CD14-positive monocyte (primary cell): ENCODE results near the gene ABCG4. TPM values are rescaled to one million over a fixed set of nuclear protein-coding genes. Genes with fewer than 3 reads are reported as not detected.
A peak's percentile ranks its signal among the peaks of the same experiment; 100 is the strongest.

Experiments used
- DNase-seq, 3 donors: peaks; one replicate each; pipeline ENCODE4 v3.0.0-alpha.2; 2011 to 2022
- H2AFZ ChIP-seq: 2 replicates; pipeline ENCODE4 v1.6.0; 2012; ENCODE audit warnings: mild to moderate bottlenecking, low read depth, low read length, inconsistent platforms; ENCODE audit not compliant: insufficient read depth, poor library complexity, severe bottlenecking
- H3K27ac ChIP-seq, 2 donors: 1 replicate in 1 of 2; 2 replicates in 1 of 2; pipeline ENCODE4 v1.5.1; 2012 to 2013; ENCODE audit warnings: low read length in 2 of 2, control low read depth in 1 of 2, inconsistent platforms in 1 of 2, low read depth in 1 of 2, mild to moderate bottlenecking in 1 of 2
- H3K27me3 ChIP-seq, 2 donors: one replicate each; pipeline versions ENCODE4 v1.6.0 to v1.6.1; 2011 to 2013; ENCODE audit warnings: low read length in 2 of 2; ENCODE audit not compliant: control insufficient read depth in 2 of 2, insufficient read depth in 2 of 2
- H3K36me3 ChIP-seq, 2 donors: replicated peaks in 1 of 2; 1 replicate in 1 of 2; 2 replicates in 1 of 2; pipeline versions ENCODE4 v1.5.1 to v1.6.1; 2012 to 2013; ENCODE audit warnings: low read length in 2 of 2, control low read depth in 1 of 2, inconsistent platforms in 1 of 2, mild to moderate bottlenecking in 1 of 2; ENCODE audit not compliant: insufficient read depth in 2 of 2, control insufficient read depth in 1 of 2
- H3K4me1 ChIP-seq, 2 donors: 1 replicate in 1 of 2; 2 replicates in 1 of 2; pipeline versions ENCODE4 v1.5.1 to v1.6.1; 2012 to 2013; ENCODE audit warnings: low read length in 2 of 2, control low read depth in 1 of 2, inconsistent platforms in 1 of 2, mild to moderate bottlenecking in 1 of 2, moderate library complexity in 1 of 2; ENCODE audit not compliant: insufficient read depth in 2 of 2, control insufficient read depth in 1 of 2
- H3K4me2 ChIP-seq: replicated peaks from 2 replicates; pipeline ENCODE3; 2012; ENCODE audit warnings: low read length, moderate library complexity, mild to moderate bottlenecking; ENCODE audit not compliant: poor library complexity, severe bottlenecking; ENCODE audit errors: extremely low read depth
- H3K4me3 ChIP-seq, 3 experiments: fragments of 200-600 bp in 1 of 3; sonication (generic) in 1 of 3; replicated peaks in 1 of 3; 1 replicate in 2 of 3; 2 replicates in 1 of 3; pipeline ENCODE4 v1.5.1; 2011 to 2013; ENCODE audit warnings: low read length in 3 of 3, mild to moderate bottlenecking in 3 of 3, control low read depth in 2 of 3, low read depth in 2 of 3, inconsistent platforms in 1 of 3, moderate library complexity in 1 of 3
- H3K79me2 ChIP-seq: 2 replicates; pipeline ENCODE4 v1.6.0; 2012; ENCODE audit warnings: mild to moderate bottlenecking, control low read depth, inconsistent platforms, low read length, moderate library complexity; ENCODE audit not compliant: insufficient read depth
- H3K9ac ChIP-seq: 2 replicates; pipeline ENCODE4 v1.6.0; 2017; ENCODE audit warnings: low read length, mild to moderate bottlenecking; ENCODE audit not compliant: insufficient read depth, poor library complexity, severe bottlenecking
- H3K9me3 ChIP-seq, 2 donors: replicated peaks in 1 of 2; 1 replicate in 1 of 2; 2 replicates in 1 of 2; pipeline versions ENCODE4 v1.5.1 to v1.6.1; 2012 to 2013; ENCODE audit warnings: low read length in 2 of 2, control low read depth in 1 of 2; ENCODE audit not compliant: control insufficient read depth in 1 of 2, insufficient read depth in 1 of 2
- H4K20me1 ChIP-seq: 2 replicates; pipeline ENCODE4 v1.6.0; 2012; ENCODE audit warnings: mild to moderate bottlenecking, low read length, control low read depth, moderate library complexity; ENCODE audit not compliant: insufficient read depth
- H3K27ac Mint-ChIP-seq, 7 donors: one replicate each; pipeline ENCODE4 v1.8.0; 2020; ENCODE audit warnings: mild to moderate bottlenecking in 7 of 7, mixed read lengths in 7 of 7, moderate library complexity in 6 of 7, inconsistent platforms in 2 of 7
- H3K27me3 Mint-ChIP-seq, 3 donors: one replicate each; pipeline ENCODE4 v1.8.0; 2021 to 2022; ENCODE audit warnings: low read depth in 3 of 3, mild to moderate bottlenecking in 3 of 3, mixed read lengths in 3 of 3, moderate library complexity in 3 of 3, inconsistent platforms in 1 of 3
- H3K36me3 Mint-ChIP-seq, 2 donors: one replicate each; pipeline ENCODE4 v1.8.0; 2020; ENCODE audit warnings: mixed read lengths in 2 of 2, inconsistent platforms in 1 of 2, mild to moderate bottlenecking in 1 of 2
- H3K4me1 Mint-ChIP-seq: one replicate; pipeline ENCODE4 v1.8.0; 2020; ENCODE audit warnings: mild to moderate bottlenecking, mixed read lengths
- H3K4me3 Mint-ChIP-seq, 2 donors: one replicate each; pipeline ENCODE4 v1.8.0; 2020; ENCODE audit warnings: mild to moderate bottlenecking in 2 of 2, mixed read lengths in 2 of 2, moderate library complexity in 1 of 2
- H3K9me3 Mint-ChIP-seq, 7 donors: one replicate each; pipeline ENCODE4 v1.8.0; 2020 to 2022; ENCODE audit warnings: mixed read lengths in 7 of 7, mild to moderate bottlenecking in 6 of 7, moderate library complexity in 6 of 7, inconsistent platforms in 2 of 7
- CTCF ChIP-seq: fragments of 200-600 bp; IDR thresholded peaks from one replicate; pipeline ENCODE4 v1.8.0; 2022; ENCODE audit warnings: antibody characterized with exemption, mild to moderate bottlenecking
- WGBS: methylation state at CpG from one replicate; pipeline ENCODE4 v1.1.5; 2013; ENCODE audit warnings: missing lambda C conversion rate; ENCODE audit not compliant: insufficient coverage; 5-methylcytosine and 5-hydroxymethylcytosine counted together
- intact Hi-C, 2 donors: fragments of 100-400 bp; cut with micrococcal nuclease; formaldehyde crosslinking; loops; one replicate each; pipeline versions ENCODE4 v1.15.0 to v1.15.1; 2023
- polyA plus RNA-seq, 3 donors: library from polyadenylated mRNA; depleted of rRNA in 1 of 3; unstranded in 2 of 3; stranded (reverse) in 1 of 3; fragments of 300-500 nt in 2 of 3; fragments of >200 nt in 1 of 3; fragmentation: Illumina TruSeq in 2 of 3; gene quantifications; 1 replicate in 2 of 3; 2 replicates in 1 of 3; pipeline ENCODE4 v1.2.3, GENCODE V29; 2012 to 2021

The ABCG4 gene
- polyA plus RNA-seq, 3 donors, result 0.04 TPM; not detected in 2

- H4K20me1 ChIP-seq, result peaks cover 75% of the 10 kb centered on the region
- intact Hi-C loops, result no loop called here
- no peak overlapping the region for H3K4me3 ChIP-seq
- Mint-ChIP-seq H3K36me3 (peaks cover 0 to 7% of the 10 kb centered on the region in 2 donors), H3K4me1 (peaks cover 46% of the 10 kb centered on the region), H3K27me3 (no peaks in the 10 kb centered on the region), H3K9me3 (no peaks in the 10 kb centered on the region), H3K27ac (peak overlapping the region in 2 of 7 donors; percentile 14 to 70), H3K4me3 (no peak overlapping the region)
- no peak overlapping the region for H2AFZ ChIP-seq
- peaks cover 80% of the 10 kb centered on the region for H3K79me2 ChIP-seq
- TF ChIP-seq CTCF, result no peak
- no peak overlapping the region for H3K9ac ChIP-seq
- WGBS, result 88% methylated on average over 1 of the region's 7 CpGs
- no peak for DNase-seq
- peaks cover 38 to 48% of the 10 kb centered on the region in 2 donors for H3K4me1 ChIP-seq
- H3K4me2 ChIP-seq, result no peak overlapping the region
- peak overlapping the region in 1 of 2 donors; percentile 42 for H3K27ac ChIP-seq
- no peaks in the 10 kb centered on the region for H3K9me3 ChIP-seq
- H3K36me3 ChIP-seq, result no peaks in the 10 kb centered on the region
- no peaks in the 10 kb centered on the region for H3K27me3 ChIP-seq
These were observed 60.3 kb downstream of the ABCG4 start for GRCh38 chr11:119209186-119209585.

GRCh38 chr11:119210050-119210449 is 61.2 kb downstream of the ABCG4 start:
- no peaks in the 10 kb centered on the region for H3K27me3 ChIP-seq
- no peaks in the 10 kb centered on the region for H3K9me3 ChIP-seq
- intact Hi-C loops, result no loop called here
- no peak overlapping the region for H3K4me2 ChIP-seq
- Mint-ChIP-seq H3K9me3 (no peaks in the 10 kb centered on the region), H3K27ac (peak overlapping the region in 6 of 7 donors; percentile 5 to 86 (median 64)), H3K4me3 (no peak overlapping the region), H3K36me3 (peaks cover 0 to 11% of the 10 kb centered on the region in 2 donors), H3K27me3 (no peaks in the 10 kb centered on the region), H3K4me1 (peaks cover 43% of the 10 kb centered on the region)
- WGBS, result no CpG with 5 or more reads among the region's 3 CpGs
- TF ChIP-seq CTCF, result no peak
- no peak overlapping the region for H3K4me3 ChIP-seq
- peaks cover 89% of the 10 kb centered on the region for H3K79me2 ChIP-seq
- peak overlapping the region; percentile 42 for H3K27ac ChIP-seq
- no peak for DNase-seq
- H3K4me1 ChIP-seq, result peaks cover 29 to 39% of the 10 kb centered on the region in 2 donors
- no peak overlapping the region for H3K9ac ChIP-seq
- no peak overlapping the region for H2AFZ ChIP-seq
- no peaks in the 10 kb centered on the region for H3K36me3 ChIP-seq
- peaks cover 83% of the 10 kb centered on the region for H4K20me1 ChIP-seq

Other genes with a start within 250 kb of the ABCG4 start
- 1 to 10 TPM in 2 of 3 donors, under 1 TPM in 1; 0.11 to 6.8 (median 1.8) TPM for gene BCL9L, start 223.1 kb upstream of the ABCG4 start, polyA plus RNA-seq
- not detected for gene UPK2, start 192.8 kb upstream of the ABCG4 start, polyA plus RNA-seq
- gene FOXR1, start 177.3 kb upstream of the ABCG4 start, polyA plus RNA-seq, result not detected
- gene CENATAC, start 150.9 kb upstream of the ABCG4 start, polyA plus RNA-seq, result 10 to 100 TPM in 1 of 3 donors, 1 to 10 TPM in 2; 2.7 to 47.8 (median 4.1) TPM
- gene RPS25, start 130.7 kb upstream of the ABCG4 start, polyA plus RNA-seq, result 1,000 to 10,000 TPM; 1,137 to 1,336 (median 1,264) TPM
- gene TRAPPC4, start 130.3 kb upstream of the ABCG4 start, polyA plus RNA-seq, result 10 to 100 TPM; 46.9 to 54.5 (median 50.0) TPM
- gene SLC37A4, start 118.2 kb upstream of the ABCG4 start, polyA plus RNA-seq, result 1 to 10 TPM; 5.9 to 8.0 (median 7.2) TPM
- 10 to 100 TPM in 1 of 3 donors, 1 to 10 TPM in 2; 8.4 to 34.9 (median 8.6) TPM for gene HYOU1, start 91.8 kb upstream of the ABCG4 start, polyA plus RNA-seq
- gene VPS11, start 81.2 kb upstream of the ABCG4 start, polyA plus RNA-seq, result 10 to 100 TPM; 28.6 to 56.6 (median 43.3) TPM
- gene HMBS, start 64.2 kb upstream of the ABCG4 start, polyA plus RNA-seq, result 10 to 100 TPM; 21.1 to 26.4 (median 25.2) TPM
- gene DPAGT1, start 47.2 kb upstream of the ABCG4 start, polyA plus RNA-seq, result 10 to 100 TPM; 37.0 to 54.2 (median 39.7) TPM
- gene C2CD2L, start 41.7 kb upstream of the ABCG4 start, polyA plus RNA-seq, result 10 to 100 TPM in 1 of 3 donors, 1 to 10 TPM in 2; 3.8 to 60.2 (median 6.4) TPM
- 10 to 100 TPM in 1 of 3 donors, 1 to 10 TPM in 2; 8.0 to 43.0 (median 8.6) TPM for gene HINFP, start 27.5 kb upstream of the ABCG4 start, polyA plus RNA-seq
- gene NLRX1, start 19.7 kb downstream of the ABCG4 start, polyA plus RNA-seq, result 10 to 100 TPM; 13.7 to 15.5 (median 14.2) TPM
- under 1 TPM in 2 of 3 donors, not detected in 1; 0.09 to 0.47 TPM for gene NHERF4, start 36.4 kb downstream of the ABCG4 start, polyA plus RNA-seq
- gene CBL, start 57.3 kb downstream of the ABCG4 start, polyA plus RNA-seq, result 10 to 100 TPM in 2 of 3 donors, 1 to 10 TPM in 1; 7.6 to 24.0 (median 23.1) TPM
- not detected for gene MCAM, start 168.1 kb downstream of the ABCG4 start, polyA plus RNA-seq
- gene RNF26, start 185.5 kb downstream of the ABCG4 start, polyA plus RNA-seq, result 10 to 100 TPM in 2 of 3 donors, 1 to 10 TPM in 1; 6.8 to 27.6 (median 20.5) TPM
- gene C1QTNF5, start 191.8 kb downstream of the ABCG4 start, polyA plus RNA-seq, result not detected
- gene MFRP, start 197.7 kb downstream of the ABCG4 start, polyA plus RNA-seq, result not detected
- under 1 TPM in 1 of 3 donors, not detected in 2; 0.36 TPM for gene USP2, start 232.6 kb downstream of the ABCG4 start, polyA plus RNA-seq